ENCODE measurements around the gene ZBTB7C. TPM values are rescaled to one million over a fixed set of nuclear protein-coding genes. Genes with fewer than 3 reads are reported as not detected.

ZBTB7C gene
- total and polyA plus RNA-seq, 2 of the 4 experiments (the other 2 are of a cell fraction): not detected

DNA sequence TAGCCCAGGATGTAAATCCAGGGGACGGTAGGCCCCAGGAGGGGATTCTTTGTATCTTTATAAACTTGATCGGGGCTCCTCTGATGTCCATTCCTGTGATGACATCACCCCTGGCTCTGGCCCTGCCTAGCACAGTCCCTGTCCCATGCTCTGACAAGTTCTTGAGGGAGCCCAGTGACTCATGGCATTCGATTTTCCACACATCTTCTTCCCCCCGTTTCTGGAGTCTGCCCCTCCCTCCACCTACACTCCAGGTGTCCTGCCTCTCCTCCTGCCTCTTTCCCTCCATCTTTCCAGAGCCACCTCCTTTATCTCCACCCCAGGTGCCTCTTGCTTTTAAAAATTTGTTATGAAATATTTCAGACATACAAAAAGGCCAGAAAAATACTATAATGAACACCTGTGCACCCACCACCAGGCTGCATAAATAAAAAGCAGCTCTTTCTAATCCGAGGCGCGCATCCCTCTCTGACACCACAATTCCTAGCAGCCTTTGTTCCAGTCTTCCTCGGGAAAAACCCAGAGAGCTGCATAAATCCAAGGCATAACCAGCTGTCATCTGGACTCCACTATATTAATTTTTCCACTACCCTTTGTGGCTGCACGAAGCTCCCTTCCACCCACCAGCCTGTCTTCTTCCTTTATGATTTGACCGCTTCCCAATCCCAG is 207.7 kb downstream of the ZBTB7C start:
- WGBS, 2 experiments (ENCODE audit: extremely low coverage in 2 of 2, insufficient read length in 1 of 2): 69% methylated on average over 2 of the region's 10 CpGs; no CpG with 5 or more reads in 1 of the 2 experiments
- H3K18ac ChIP-seq (ENCODE audit: low read depth, low read length): no peak overlapping the region
- H3K4me2 ChIP-seq (ENCODE audit: low read depth, low read length): no peak overlapping the region
- H3K4ac ChIP-seq (ENCODE audit: low read depth, low read length): no peak overlapping the region
- H2BK15ac ChIP-seq (ENCODE audit: low read depth, low read length): no peak overlapping the region
- H4K20me1 ChIP-seq (ENCODE audit: insufficient read depth, low read length): no peaks in the 10 kb centered on the region
- H3K36me3 ChIP-seq (ENCODE audit: control insufficient read depth, insufficient read depth, low read length): no peaks in the 10 kb centered on the region
- no peaks in the 10 kb centered on the region for H3K27me3 ChIP-seq (ENCODE audit: control insufficient read depth, insufficient read depth, low read length)
- no peak overlapping the region for H2AK5ac ChIP-seq (ENCODE audit: low read depth, low read length)
- no peak overlapping the region for H3K4me3 ChIP-seq (ENCODE audit: insufficient read depth, low read depth, low read length)
- no peak for TF ChIP-seq MXI1 (IDR thresholded peaks at IDR 0.05; ENCODE audit: borderline replicate concordance, low read depth, low read length)
- no peak for TF ChIP-seq FOS (IDR thresholded peaks at IDR 0.05; ENCODE audit: low read depth, low read length)
- TF ChIP-seq RCOR1 (IDR thresholded peaks at IDR 0.05; ENCODE audit: insufficient replicate concordance, low read length): no peak
- TF ChIP-seq RFX5 (IDR thresholded peaks at IDR 0.05; ENCODE audit: low read depth, low read length): no peak
- no peak for TF ChIP-seq RAD21 (IDR thresholded peaks at IDR 0.05; ENCODE audit: low read length)
- TF ChIP-seq BHLHE40 (IDR thresholded peaks at IDR 0.05; ENCODE audit: low read depth, low read length): no peak
- no peak for TF ChIP-seq CHD1 (IDR thresholded peaks at IDR 0.05; ENCODE audit: low read depth, low read length)
- TF ChIP-seq MAZ (IDR thresholded peaks at IDR 0.05; ENCODE audit: borderline replicate concordance, low read depth, low read length): no peak
- TF ChIP-seq CEBPB (IDR thresholded peaks at IDR 0.05; ENCODE audit: low read depth, low read length): no peak
- no peak for TF ChIP-seq POLR2A (IDR thresholded peaks at IDR 0.05; ENCODE audit: low read depth, low read length)
- TF ChIP-seq ELK1 (IDR thresholded peaks at IDR 0.05; ENCODE audit: borderline replicate concordance, low read depth, low read length): no peak
- TF ChIP-seq, protein P1, sequence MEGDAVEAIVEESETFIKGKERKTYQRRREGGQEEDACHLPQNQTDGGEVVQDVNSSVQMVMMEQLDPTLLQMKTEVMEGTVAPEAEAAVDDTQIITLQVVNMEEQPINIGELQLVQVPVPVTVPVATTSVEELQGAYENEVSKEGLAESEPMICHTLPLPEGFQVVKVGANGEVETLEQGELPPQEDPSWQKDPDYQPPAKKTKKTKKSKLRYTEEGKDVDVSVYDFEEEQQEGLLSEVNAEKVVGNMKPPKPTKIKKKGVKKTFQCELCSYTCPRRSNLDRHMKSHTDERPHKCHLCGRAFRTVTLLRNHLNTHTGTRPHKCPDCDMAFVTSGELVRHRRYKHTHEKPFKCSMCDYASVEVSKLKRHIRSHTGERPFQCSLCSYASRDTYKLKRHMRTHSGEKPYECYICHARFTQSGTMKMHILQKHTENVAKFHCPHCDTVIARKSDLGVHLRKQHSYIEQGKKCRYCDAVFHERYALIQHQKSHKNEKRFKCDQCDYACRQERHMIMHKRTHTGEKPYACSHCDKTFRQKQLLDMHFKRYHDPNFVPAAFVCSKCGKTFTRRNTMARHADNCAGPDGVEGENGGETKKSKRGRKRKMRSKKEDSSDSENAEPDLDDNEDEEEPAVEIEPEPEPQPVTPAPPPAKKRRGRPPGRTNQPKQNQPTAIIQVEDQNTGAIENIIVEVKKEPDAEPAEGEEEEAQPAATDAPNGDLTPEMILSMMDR (conservative IDR thresholded peaks at IDR 0.05; ENCODE audit: low read depth, low read length): no peak
- no peak for TF ChIP-seq USF2 (IDR thresholded peaks at IDR 0.05; ENCODE audit: low read depth, low read length)
- no peak for TF ChIP-seq MAFK (IDR thresholded peaks at IDR 0.05; ENCODE audit: low read depth, low read length)
- TF ChIP-seq SMC3 (IDR thresholded peaks at IDR 0.05; ENCODE audit: low read depth, low read length): no peak
- no peak for TF ChIP-seq NFE2L2 (IDR thresholded peaks at IDR 0.05; ENCODE audit: low read depth, low read length)
- no peaks in the 10 kb centered on the region for H3K79me1 ChIP-seq (ENCODE audit: low read depth in 1 of 2, low read length in 2 of 2)
- H3K4me1 ChIP-seq (ENCODE audit: control insufficient read depth, insufficient read depth, low read length): no peaks in the 10 kb centered on the region
- intact Hi-C loops (cut with micrococcal nuclease): no loop called here
- H2BK20ac ChIP-seq (ENCODE audit: low read depth, low read length): no peak overlapping the region
- no peaks in the 10 kb centered on the region for H3K9me3 ChIP-seq (ENCODE audit: control insufficient read depth, insufficient read depth, low read length)
- no peak overlapping the region for H3K9ac ChIP-seq (ENCODE audit: low read depth, low read length)
- no peak overlapping the region for H4K91ac ChIP-seq (ENCODE audit: insufficient read depth, low read depth, low read length)
- H2BK5ac ChIP-seq (ENCODE audit: low read depth, low read length, poor library complexity, severe bottlenecking): no peak overlapping the region
- ChIA-PET CTCF (no interaction called here), POLR2A (ENCODE audit: unreplicated experiment) (no interaction called here)
- no peak overlapping the region for H4K5ac ChIP-seq (ENCODE audit: low read depth, low read length)
- H3K23ac ChIP-seq (ENCODE audit: low read depth, low read length): no peak overlapping the region
- H2AFZ ChIP-seq (replicated peaks; ENCODE audit: low read length, poor library complexity): no peak overlapping the region
- H3K56ac ChIP-seq (ENCODE audit: extremely low read depth, insufficient read depth, low read length): no peak overlapping the region
- H4K8ac ChIP-seq (ENCODE audit: low read depth in 2 of 2, low read length in 2 of 2): no peak overlapping the region
- in situ Hi-C loops (cut with MboI; ENCODE audit: low sequenced_read_pairs): no loop called here
- BruUV-seq (replicated peaks): no TSS peak
- DNase-seq (no peak), ATAC-seq (ENCODE audit: low read depth) (no peak)
- dilution Hi-C loops (cut with HindIII; ENCODE audit: low sequenced_read_pairs, unreplicated experiment): no loop called here
- no peak overlapping the region for H3K27ac ChIP-seq (ENCODE audit: insufficient read depth, low read length)
- no peak overlapping the region for H2AK9ac ChIP-seq (replicated peaks; ENCODE audit: low read depth, low read length, poor library complexity)
- no peak overlapping the region for H2BK120ac ChIP-seq (ENCODE audit: low read depth, low read length)
- no peaks in the 10 kb centered on the region for H3K9me1 ChIP-seq (ENCODE audit: insufficient read depth, low read length)
- H3K14ac ChIP-seq (replicated peaks; ENCODE audit: low read depth, low read length): no peak overlapping the region
